Kidney (tissue), 14 donors: ENCODE data around the gene SORD. TPM values are rescaled to one million over a fixed set of nuclear protein-coding genes. Genes with fewer than 3 reads are reported as not detected.

Experiments used
- DNase-seq, 5 donors: peaks; one replicate each; pipeline ENCODE4 v3.0.0-alpha.2; 2013 to 2020
- FAIRE-seq: peaks from 2 replicates; lab custom pipeline; 2012; peaks lifted over from hg19 to GRCh38; lab: Jason Lieb, UNC
- H3K27ac ChIP-seq, 2 donors: one replicate each; pipeline ENCODE4 v1.7.0; 2013; ENCODE audit warnings: low read depth in 2 of 2, low read length in 2 of 2, inconsistent platforms in 1 of 2
- H3K27me3 ChIP-seq: one replicate; pipeline ENCODE4 v1.7.1; 2013; ENCODE audit warnings: low read length, inconsistent platforms; ENCODE audit not compliant: control insufficient read depth, insufficient read depth
- H3K36me3 ChIP-seq, 3 donors: one replicate each; pipeline versions ENCODE4 v1.7.0 to v1.7.1; 2013; ENCODE audit warnings: low read length in 3 of 3, control low read depth in 1 of 3, inconsistent platforms in 1 of 3; ENCODE audit not compliant: insufficient read depth in 3 of 3, control insufficient read depth in 2 of 3
- H3K4me1 ChIP-seq, 3 donors: one replicate each; pipeline versions ENCODE4 v1.7.0 to v1.7.1; 2013; ENCODE audit warnings: low read length in 3 of 3, inconsistent platforms in 1 of 3, low read depth in 1 of 3; ENCODE audit not compliant: control insufficient read depth in 2 of 3, insufficient read depth in 2 of 3
- H3K4me3 ChIP-seq, 3 donors: one replicate each; pipeline versions ENCODE4 v1.7.0 to v1.8.1; 2013; ENCODE audit warnings: low read length in 3 of 3, control low read depth in 1 of 3, inconsistent platforms in 1 of 3
- H3K9ac ChIP-seq, 3 donors: one replicate each; pipeline versions ENCODE4 v1.7.0 to v1.7.1; 2013; ENCODE audit warnings: low read length in 3 of 3, control low read depth in 1 of 3, inconsistent platforms in 1 of 3
- H3K9me3 ChIP-seq, 3 donors: one replicate each; pipeline versions ENCODE4 v1.7.0 to v1.7.1; 2013; ENCODE audit warnings: low read length in 3 of 3, control low read depth in 1 of 3, inconsistent platforms in 1 of 3; ENCODE audit not compliant: control insufficient read depth in 2 of 3, insufficient read depth in 1 of 3
- CTCF ChIP-seq: IDR thresholded peaks from 3 replicates; pipeline ENCODE4 v1.5.1; 2012; ENCODE audit warnings: mild to moderate bottlenecking, moderate library complexity, borderline replicate concordance; ENCODE audit not compliant: insufficient read depth; ENCODE audit errors: extremely low read depth
- intact Hi-C: fragments of 100-400 bp; cut with DNase I; formaldehyde crosslinking; loops from one replicate; pipeline ENCODE4 v1.11.1; 2022
- polyA plus RNA-seq: library from polyadenylated mRNA; stranded (reverse); fragments of 350-450 nt; fragmentation: Illumina TruSeq; extraction: RNeasy Lipid Tissue Mini Kit (QIAGEN cat#74804); gene quantifications from one replicate; pipeline ENCODE4 v1.2.3, GENCODE V29; 2014; ENCODE audit warnings: low read depth, low replicate concordance; ENCODE audit not compliant: insufficient read depth
- total RNA-seq: library from RNA; stranded (reverse); fragmentation: NEBNext Ultra II Directional; extraction: Animal tissue kit (Norgen Biotek cat#: 25700); gene quantifications from one replicate; pipeline ENCODE4 v1.2.1, GENCODE V29; 2021
- donor health status: control.
- donor health status: control.
- donor health status: control.
- donor health status: control.
- donor health status: control.
- donor health status: DM: yes; HTN: yes; CAD: no.
- donor health status: Normal renal cell carcinoma (clear cell type).

The SORD gene
- total and polyA plus RNA-seq, 2 donors from 2014 or later: 14.2 to 83.0 TPM

DNA sequence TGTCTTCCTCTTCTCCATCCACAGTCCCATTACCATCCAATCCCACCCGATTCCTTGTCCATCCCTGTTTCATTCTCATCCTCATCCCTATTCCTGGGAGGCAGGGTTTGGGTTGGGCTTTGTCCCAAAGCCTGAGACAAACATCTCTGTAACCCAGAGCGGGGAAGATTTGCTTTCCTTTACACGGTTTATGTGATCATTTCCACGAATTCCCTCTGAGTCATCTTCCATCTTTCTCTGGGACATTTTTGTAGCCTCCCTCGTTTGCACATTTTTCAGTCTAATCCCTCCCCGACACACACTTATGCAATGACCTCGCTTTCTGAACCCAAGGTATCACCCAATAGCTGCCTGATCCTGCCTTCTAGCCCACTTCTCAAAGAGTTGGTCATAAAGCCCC is 68.2 kb downstream of the SORD start:
- Histone ChIP-seq H3K36me3 (no peaks in the 10 kb centered on the region), H3K27ac (no peak overlapping the region)

DNA sequence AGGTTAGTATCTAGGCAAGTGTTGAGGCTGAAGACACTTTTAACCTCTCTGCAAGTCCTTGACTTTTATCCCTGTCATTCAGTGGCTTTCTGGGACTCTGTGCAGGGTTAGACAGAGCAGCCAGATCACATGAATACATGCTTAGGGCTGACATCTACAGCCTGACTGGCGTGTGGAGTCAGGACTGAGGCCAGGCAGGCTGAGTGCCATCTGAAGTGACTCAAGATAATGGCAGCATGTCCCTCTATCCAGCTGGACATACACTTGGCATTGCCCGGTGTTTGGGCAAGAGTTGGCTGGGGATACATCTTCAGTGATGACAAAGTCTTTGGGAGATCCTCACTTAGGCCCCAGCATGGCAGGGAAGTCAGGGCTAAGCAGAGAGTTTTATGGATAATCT is 68.6 kb downstream of the SORD start:
- Histone ChIP-seq H3K27ac (no peak overlapping the region), H3K9ac (no peak overlapping the region), H3K36me3 (no peaks in the 10 kb centered on the region), H3K4me1 (no peaks in the 10 kb centered on the region), H3K9me3 (no peaks in the 10 kb centered on the region), H3K27me3 (no peaks in the 10 kb centered on the region), H3K4me3 (no peak overlapping the region)
- no peak for DNase-seq
- FAIRE-seq: no peak
- TF ChIP-seq CTCF: no peak
- intact Hi-C loops: no loop called here

More for the DNA sequence above, 68.2 kb downstream of the SORD start:
- FAIRE-seq: no peak
- H3K9me3 ChIP-seq: no peaks in the 10 kb centered on the region
- H3K4me1 ChIP-seq: no peaks in the 10 kb centered on the region
- no peak for TF ChIP-seq CTCF
- H3K9ac ChIP-seq: no peak overlapping the region
- intact Hi-C loops: no loop called here
- no peak overlapping the region for H3K4me3 ChIP-seq
- H3K27me3 ChIP-seq: no peaks in the 10 kb centered on the region
- no peak for DNase-seq

- Histone ChIP-seq H3K4me1 (no peaks in the 10 kb centered on the region), H3K27me3 (no peaks in the 10 kb centered on the region), H3K9ac (no peak overlapping the region), H3K36me3 (no peaks in the 10 kb centered on the region), H3K4me3 (no peak overlapping the region), H3K9me3 (no peaks in the 10 kb centered on the region), H3K27ac (no peak overlapping the region)
- intact Hi-C loops: no loop called here
- TF ChIP-seq CTCF: no peak
- DNase-seq (peak in 1 of 5 donors; percentile 10), FAIRE-seq (no peak)
These were observed 70.0 kb downstream of the SORD start for GRCh38 chr15:45093013-45093412.

GRCh38 chr15:45093622-45094357 is 70.8 kb downstream of the SORD start:
- H3K9me3 ChIP-seq: no peaks in the 10 kb centered on the region
- H3K36me3 ChIP-seq: no peaks in the 10 kb centered on the region
- intact Hi-C loops: no loop called here
- H3K4me1 ChIP-seq: no peaks in the 10 kb centered on the region
- H3K27me3 ChIP-seq: no peaks in the 10 kb centered on the region
- TF ChIP-seq CTCF: no peak
- no peak overlapping the region for H3K27ac ChIP-seq
- H3K4me3 ChIP-seq: no peak overlapping the region
- FAIRE-seq (no peak), DNase-seq (peak in 1 of 5 donors; percentile 24)
- no peak overlapping the region for H3K9ac ChIP-seq
